ENCODE data around the gene KIF5A. TPM values are rescaled to one million over a fixed set of nuclear protein-coding genes. Genes with fewer than 3 reads are reported as not detected.
A peak's percentile ranks its signal among the peaks of the same experiment; 100 is the strongest.
"Not testable (repeated sequence)": the region's sequence is repeated elsewhere in the genome, so short reads cannot be mapped to it uniquely, and the experiment has no call there.

KIF5A gene
- total RNA-seq, 2 donors from 2014 or later = 0.29 to 2.0 TPM

GRCh38 chr12:57610554-57611107, 60.8 kb downstream of the KIF5A start:
- H3K27ac Mint-ChIP-seq = peak overlapping the region in 1 of 2 donors; percentile 54
- ATAC-seq (no peak), DNase-seq (ENCODE audit: low spot score) (no peak)
- H3K4me3 Mint-ChIP-seq = peak overlapping the region; percentile 54
- H3K9me3 Mint-ChIP-seq = no peaks in the 10 kb centered on the region
- no peaks in the 10 kb centered on the region for H3K36me3 Mint-ChIP-seq
- H3K27me3 Mint-ChIP-seq = no peaks in the 10 kb centered on the region
- peaks cover 3 to 5% of the 10 kb centered on the region in 2 donors for H3K4me1 Mint-ChIP-seq (ENCODE audit: low read depth in 2 of 2)

GRCh38 chr12:57611108-57611826, 61.4 kb downstream of the KIF5A start, which contains the start of gene ARHGEF25:
Gene ARHGEF25, plus strand, starts transcription at chr12:57611435. Its CDS starts 460 bp downstream, at chr12:57611895.
- H3K4me1 Mint-ChIP-seq (ENCODE audit: low read depth in 2 of 2) = peaks cover 0 to 3% of the 10 kb centered on the region in 2 donors
- H3K9me3 Mint-ChIP-seq = no peaks in the 10 kb centered on the region
- ATAC-seq (peak; percentile 82 to 84), DNase-seq (ENCODE audit: low spot score) (no peak)
- H3K36me3 Mint-ChIP-seq = no peaks in the 10 kb centered on the region
- no peaks in the 10 kb centered on the region for H3K27me3 Mint-ChIP-seq
- H3K27ac Mint-ChIP-seq = peak within 1 kb of the TSS in 1 of 2 donors; percentile 54
- H3K4me3 Mint-ChIP-seq = peak within 1 kb of the TSS; percentile 54

DNA sequence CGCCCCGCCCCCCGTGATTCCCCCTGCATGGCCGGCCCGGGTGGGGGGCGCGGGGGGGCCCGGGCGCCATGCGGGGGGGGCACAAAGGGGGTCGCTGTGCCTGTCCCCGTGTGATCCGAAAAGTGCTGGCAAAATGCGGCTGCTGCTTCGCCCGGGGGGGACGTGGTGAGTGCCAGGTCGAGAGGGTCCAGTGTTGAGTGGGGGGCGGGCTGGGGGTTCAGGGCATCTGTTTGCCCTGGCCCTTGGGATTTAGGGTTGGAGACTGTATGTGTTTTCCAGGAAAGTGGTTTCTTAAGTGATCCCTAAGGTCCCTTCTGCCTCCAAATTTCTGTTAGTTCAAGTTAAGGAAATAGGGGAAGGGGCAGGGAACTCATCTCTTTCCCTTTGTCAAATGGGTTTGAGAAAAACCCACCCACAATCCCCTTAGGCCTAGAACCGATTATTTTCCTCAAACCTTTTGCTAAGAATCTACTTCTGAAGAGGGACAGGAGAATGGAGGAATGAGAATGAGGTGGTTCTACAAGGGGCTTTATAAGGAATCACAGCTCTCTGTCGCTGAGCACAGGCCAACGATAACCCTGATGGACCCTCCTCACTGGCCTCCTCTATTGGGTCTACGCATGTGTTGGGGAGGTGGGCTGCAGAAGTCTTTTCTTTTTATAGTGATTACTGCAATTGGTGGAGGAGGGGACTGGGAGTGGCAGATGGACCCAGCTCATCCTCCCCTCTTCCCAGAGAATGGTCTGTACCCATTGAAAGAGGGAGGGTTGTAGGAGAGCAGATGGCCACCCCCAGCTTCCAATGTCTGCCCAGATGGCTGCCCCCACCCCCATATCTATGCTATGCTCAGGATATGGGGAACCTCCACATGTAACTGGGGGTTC, 62.2 kb downstream of the KIF5A start:
- Mint-ChIP-seq H3K4me1 (ENCODE audit: low read depth in 2 of 2) (peaks cover 0 to 3% of the 10 kb centered on the region in 2 donors), H3K27ac (no peak overlapping the region), H3K9me3 (no peaks in the 10 kb centered on the region), H3K4me3 (peak overlapping the region; percentile 36), H3K27me3 (no peaks in the 10 kb centered on the region), H3K36me3 (no peaks in the 10 kb centered on the region)
- DNase-seq (ENCODE audit: low spot score) (no peak), ATAC-seq (no peak)

DNA sequence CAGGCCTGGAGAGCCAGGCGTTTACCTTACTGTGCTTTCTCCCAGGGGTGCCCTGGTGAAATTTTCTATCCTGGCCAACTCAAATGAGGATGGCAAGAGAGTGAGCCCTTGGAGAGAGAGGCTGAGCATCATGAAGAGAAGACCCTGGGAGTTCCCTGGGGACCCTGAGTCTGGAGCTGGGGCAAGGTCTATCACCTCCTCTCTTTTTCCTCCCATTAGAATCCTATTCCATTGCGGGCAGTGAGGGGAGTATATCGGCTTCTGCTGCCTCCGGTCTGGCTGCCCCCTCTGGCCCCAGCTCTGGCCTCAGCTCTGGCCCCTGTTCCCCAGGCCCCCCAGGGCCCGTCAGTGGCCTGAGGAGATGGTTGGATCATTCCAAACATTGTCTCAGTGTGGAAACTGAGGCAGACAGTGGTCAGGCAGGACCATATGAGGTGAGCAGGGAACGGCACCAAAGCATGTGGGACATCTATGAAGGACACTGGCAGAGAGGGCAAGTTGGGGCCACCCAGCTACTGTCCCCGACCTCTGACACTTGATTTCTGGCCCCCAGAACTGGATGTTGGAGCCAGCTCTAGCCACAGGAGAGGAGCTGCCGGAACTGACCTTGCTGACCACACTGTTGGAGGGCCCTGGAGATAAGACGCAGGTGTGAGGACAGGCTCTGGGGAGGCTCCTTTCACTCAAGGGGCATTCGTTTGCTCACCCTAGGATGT, 63.0 kb downstream of the KIF5A start:
- Mint-ChIP-seq H3K36me3 (no peaks in the 10 kb centered on the region), H3K27ac (no peak overlapping the region), H3K4me3 (no peak overlapping the region), H3K9me3 (no peaks in the 10 kb centered on the region), H3K4me1 (ENCODE audit: low read depth in 2 of 2) (peaks cover 0 to 3% of the 10 kb centered on the region in 2 donors), H3K27me3 (peaks cover 0 to 6% of the 10 kb centered on the region in 2 donors)
- ATAC-seq (no peak), DNase-seq (ENCODE audit: low spot score) (no peak)

- Mint-ChIP-seq H3K36me3 (no peaks in the 10 kb centered on the region), H3K9me3 (no peaks in the 10 kb centered on the region), H3K27ac (no peak overlapping the region), H3K4me1 (ENCODE audit: low read depth in 2 of 2) (peaks cover 0 to 3% of the 10 kb centered on the region in 2 donors), H3K27me3 (peaks cover 3 to 8% of the 10 kb centered on the region in 2 donors), H3K4me3 (no peak overlapping the region)
- ATAC-seq = no peak
- DNase-seq (ENCODE audit: low spot score) = no peak
Observed at GRCh38 chr12:57613427-57614109, 63.7 kb downstream of the KIF5A start.

DNA sequence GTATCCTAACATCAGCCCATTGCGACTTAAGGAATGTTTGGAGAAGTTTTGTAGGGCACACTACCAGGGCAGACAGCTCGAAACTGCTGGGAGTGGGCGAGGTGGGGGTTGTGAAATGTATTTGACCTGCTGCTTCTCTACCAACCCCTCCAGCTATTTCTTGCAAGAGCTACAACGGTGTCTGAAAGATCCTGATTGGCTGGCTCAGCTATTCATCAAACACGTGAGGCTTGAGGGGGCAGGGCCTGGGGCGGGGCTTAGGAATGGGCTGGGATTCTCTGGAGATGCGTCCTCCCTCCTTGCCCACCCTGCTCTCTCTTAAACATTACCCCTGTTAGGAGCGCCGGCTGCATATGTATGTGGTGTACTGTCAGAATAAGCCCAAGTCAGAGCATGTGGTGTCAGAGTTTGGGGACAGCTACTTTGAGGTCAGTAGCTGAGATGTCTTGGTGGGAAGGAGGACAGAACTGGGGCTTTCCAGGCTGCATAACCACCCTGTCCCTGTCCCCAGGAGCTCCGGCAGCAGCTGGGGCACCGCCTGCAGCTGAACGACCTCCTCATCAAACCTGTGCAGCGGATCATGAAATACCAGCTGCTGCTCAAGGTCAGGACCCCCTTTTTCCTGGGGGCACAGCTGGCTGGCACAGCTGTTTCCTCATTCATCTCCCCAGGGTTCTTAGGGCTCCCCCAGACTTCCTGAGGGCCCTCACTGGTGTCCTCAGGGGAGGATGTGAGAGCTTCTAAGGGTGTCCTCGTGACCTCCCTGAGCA, 64.5 kb downstream of the KIF5A start:
- Mint-ChIP-seq H3K9me3 (no peaks in the 10 kb centered on the region), H3K36me3 (no peaks in the 10 kb centered on the region), H3K4me3 (no peak overlapping the region), H3K27me3 (peaks cover 9 to 16% of the 10 kb centered on the region in 2 donors), H3K27ac (no peak overlapping the region), H3K4me1 (ENCODE audit: low read depth in 2 of 2) (peaks cover 0 to 3% of the 10 kb centered on the region in 2 donors)
- ATAC-seq (no peak), DNase-seq (ENCODE audit: low spot score) (no peak)

DNA sequence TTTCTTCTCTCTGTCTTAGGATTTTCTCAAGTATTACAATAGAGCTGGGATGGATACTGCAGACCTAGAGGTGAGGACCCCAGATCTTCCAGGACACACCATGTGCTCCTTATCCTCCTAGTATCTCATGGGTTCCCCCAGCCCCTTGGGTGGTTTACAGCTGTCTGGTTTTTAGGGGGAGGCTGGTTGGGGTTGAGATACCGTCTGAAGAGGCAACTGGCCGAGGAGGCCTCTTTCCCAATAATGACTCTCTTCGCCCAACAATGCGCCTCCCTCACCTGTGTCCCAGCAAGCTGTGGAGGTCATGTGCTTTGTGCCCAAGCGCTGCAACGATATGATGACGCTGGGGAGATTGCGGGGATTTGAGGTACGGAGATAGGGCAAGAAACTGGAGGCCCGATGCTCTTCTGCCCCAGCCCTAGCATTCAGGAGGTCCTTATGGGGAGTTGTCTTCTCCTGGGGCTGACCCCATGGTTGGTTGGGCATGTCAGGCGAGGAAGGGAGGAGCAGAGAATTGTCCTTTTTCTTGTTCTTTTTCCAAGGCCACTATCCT, 65.2 kb downstream of the KIF5A start:
- no peak overlapping the region for H3K4me3 Mint-ChIP-seq
- no peaks in the 10 kb centered on the region for H3K36me3 Mint-ChIP-seq
- ATAC-seq = no peak
- no peaks in the 10 kb centered on the region for H3K9me3 Mint-ChIP-seq
- H3K4me1 Mint-ChIP-seq (ENCODE audit: low read depth in 2 of 2) = peaks cover 0 to 3% of the 10 kb centered on the region in 2 donors
- H3K27me3 Mint-ChIP-seq = peaks cover 9 to 17% of the 10 kb centered on the region in 2 donors
- DNase-seq (ENCODE audit: low spot score) = no peak
- no peak overlapping the region for H3K27ac Mint-ChIP-seq

- peaks cover 14 to 23% of the 10 kb centered on the region in 2 donors for H3K27me3 Mint-ChIP-seq
- H3K36me3 Mint-ChIP-seq = no peaks in the 10 kb centered on the region
- H3K27ac Mint-ChIP-seq = no peak overlapping the region
- ATAC-seq (no peak), DNase-seq (ENCODE audit: low spot score) (no peak)
- H3K4me3 Mint-ChIP-seq = no peak overlapping the region
- no peaks in the 10 kb centered on the region for H3K9me3 Mint-ChIP-seq
- peaks cover 4 to 5% of the 10 kb centered on the region in 2 donors for H3K4me1 Mint-ChIP-seq (ENCODE audit: low read depth in 2 of 2)
Observed at GRCh38 chr12:57615637-57616036, 65.8 kb downstream of the KIF5A start.

DNA sequence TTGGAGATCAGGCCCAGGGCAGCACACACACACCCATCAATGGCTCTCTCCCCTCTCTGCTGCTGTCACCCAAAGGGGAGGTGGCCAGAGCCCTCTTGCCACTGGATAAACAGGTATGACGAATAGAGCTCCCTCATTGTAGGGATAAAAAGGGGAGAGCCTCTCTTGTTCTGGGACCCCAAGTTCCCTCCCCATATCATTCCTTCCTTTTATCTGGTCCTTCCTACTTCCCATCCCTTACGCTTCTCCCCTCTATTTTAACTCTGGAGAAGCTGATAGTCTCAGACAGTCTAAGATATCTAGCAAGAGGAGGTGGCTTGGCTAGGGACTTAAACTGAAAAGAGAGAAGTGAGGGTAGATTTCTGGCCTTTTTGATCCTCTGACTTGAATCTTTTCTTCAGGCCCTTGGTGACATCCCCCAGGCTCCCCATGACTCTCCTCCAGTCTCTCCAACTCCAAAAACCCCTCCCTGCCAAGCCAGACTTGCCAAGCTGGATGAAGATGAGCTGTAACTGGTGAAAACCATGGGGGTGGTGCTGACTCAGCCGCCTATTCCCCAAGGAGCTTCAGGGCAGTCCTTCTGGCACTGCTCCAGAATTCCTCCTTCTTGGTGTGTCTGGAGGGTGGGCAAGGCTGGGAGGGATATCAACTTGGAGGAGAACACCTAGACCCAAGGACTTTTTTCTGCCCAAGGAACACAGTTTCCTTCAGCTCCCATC, 66.7 kb downstream of the KIF5A start:
- no peaks in the 10 kb centered on the region for H3K9me3 Mint-ChIP-seq
- no peak overlapping the region for H3K4me3 Mint-ChIP-seq
- ATAC-seq (no peak), DNase-seq (ENCODE audit: low spot score) (no peak)
- H3K27ac Mint-ChIP-seq = no peak overlapping the region
- peaks cover 12 to 13% of the 10 kb centered on the region in 2 donors for H3K4me1 Mint-ChIP-seq (ENCODE audit: low read depth in 2 of 2)
- H3K27me3 Mint-ChIP-seq = peaks cover 21 to 32% of the 10 kb centered on the region in 2 donors
- H3K36me3 Mint-ChIP-seq = no peaks in the 10 kb centered on the region

GRCh38 chr12:57617942-57618341, 68.1 kb downstream of the KIF5A start:
- peaks cover 18 to 20% of the 10 kb centered on the region in 2 donors for H3K4me1 Mint-ChIP-seq (ENCODE audit: low read depth in 2 of 2)
- DNase-seq (ENCODE audit: low spot score) (no peak), ATAC-seq (no peak)
- no peak overlapping the region for H3K4me3 Mint-ChIP-seq
- no peaks in the 10 kb centered on the region for H3K9me3 Mint-ChIP-seq
- H3K27me3 Mint-ChIP-seq = peaks cover 30 to 45% of the 10 kb centered on the region in 2 donors
- no peaks in the 10 kb centered on the region for H3K36me3 Mint-ChIP-seq
- H3K27ac Mint-ChIP-seq = no peak overlapping the region

DNA sequence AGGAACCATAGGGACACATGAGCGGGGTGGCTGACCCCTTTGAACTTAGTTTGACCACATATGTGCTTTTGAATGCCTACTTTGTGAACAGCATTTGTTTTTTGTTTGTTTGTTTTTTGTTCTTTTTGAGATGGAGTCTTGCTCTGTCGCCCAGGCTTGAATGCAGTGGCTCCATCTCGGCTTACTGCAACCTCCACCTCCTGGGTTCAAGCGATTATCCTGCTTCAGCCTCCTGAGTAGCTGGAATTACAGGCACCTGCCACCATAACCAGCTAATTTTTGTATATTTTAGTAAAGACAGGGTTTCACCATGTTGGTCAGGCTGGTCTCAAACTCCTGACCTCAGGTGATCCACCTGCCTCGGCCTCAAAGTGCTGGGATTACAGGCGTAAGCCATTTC, 68.6 kb downstream of the KIF5A start:
- DNase-seq (ENCODE audit: low spot score); H3K9me3 Mint-ChIP-seq; H3K4me3 Mint-ChIP-seq; H3K36me3 Mint-ChIP-seq; ATAC-seq; H3K27ac Mint-ChIP-seq: not testable (repeated sequence)
- peaks cover 18 to 20% of the 10 kb centered on the region in 2 donors for H3K4me1 Mint-ChIP-seq (ENCODE audit: low read depth in 2 of 2)
- H3K27me3 Mint-ChIP-seq = peaks cover 35 to 50% of the 10 kb centered on the region in 2 donors
